ENCODE results near the gene EXOC3L4. TPM values are rescaled to one million over a fixed set of nuclear protein-coding genes. Genes with fewer than 3 reads are reported as not detected.
A peak's percentile ranks its signal among the peaks of the same experiment; 100 is the strongest.
"Not testable (repeated sequence)": the region's sequence is repeated elsewhere in the genome, so short reads cannot be mapped to it uniquely, and the experiment has no call there.

The EXOC3L4 gene
- polyA plus RNA-seq (2013, experiment 1 of 2), result 0.10 TPM
- not detected for polyA plus RNA-seq (2013, experiment 2 of 2)

- no peak within 1 kb of the TSS for H2AK5ac ChIP-seq (ENCODE audit: low read length)
- H3K79me2 ChIP-seq (ENCODE audit: control insufficient read depth, insufficient read depth, low read length), result no peaks in the 10 kb centered on the region
- no peaks in the 10 kb centered on the region for H3K27me3 ChIP-seq (ENCODE audit: insufficient read depth, low read length, poor library complexity)
- H4K8ac ChIP-seq (ENCODE audit: low read depth, low read length), result no peak within 1 kb of the TSS
- peaks cover 2% of the 10 kb centered on the region for H3K4me1 ChIP-seq (ENCODE audit: control insufficient read depth, low read depth, low read length)
- H2BK120ac ChIP-seq (ENCODE audit: low read depth, low read length), result no peak within 1 kb of the TSS
- peak within 1 kb of the TSS; percentile 15 for H3K56ac ChIP-seq (ENCODE audit: low read length)
- no peak within 1 kb of the TSS for H3K4me2 ChIP-seq (ENCODE audit: low read length)
- H3K79me1 ChIP-seq (ENCODE audit: low read length), result no peaks in the 10 kb centered on the region
- no peaks in the 10 kb centered on the region for H3K36me3 ChIP-seq (ENCODE audit: control insufficient read depth, insufficient read depth, low read length)
- no peak within 1 kb of the TSS for H3K4me3 ChIP-seq (ENCODE audit: low read length)
- H2BK15ac ChIP-seq (replicated peaks; ENCODE audit: low read depth), result no peak within 1 kb of the TSS
- DNase-seq, result no peak
- no peak within 1 kb of the TSS for H3K9ac ChIP-seq (ENCODE audit: low read length)
- H3K27ac ChIP-seq (ENCODE audit: low read depth, low read length), result no peak within 1 kb of the TSS
- H3K23ac ChIP-seq (ENCODE audit: low read length), result no peak within 1 kb of the TSS
- no peak within 1 kb of the TSS for H3K4ac ChIP-seq (ENCODE audit: low read depth, low read length)
- no peak within 1 kb of the TSS for H4K5ac ChIP-seq (ENCODE audit: low read length)
- H2BK5ac ChIP-seq (ENCODE audit: low read length), result no peak within 1 kb of the TSS
- no CpG with 5 or more reads among the region's 23 CpGs for WGBS (ENCODE audit: extremely low coverage, insufficient coverage, low lambda C conversion rate)
- no peak within 1 kb of the TSS for H3K18ac ChIP-seq (ENCODE audit: low read length)
Measured at GRCh38 chr14:103094406-103095209, at the start of gene EXOC3L4. Gene EXOC3L4 (plus strand): TSS chr14:103094725. CDS start chr14:103100220, 5,495 bp downstream.

- H3K27me3 ChIP-seq (ENCODE audit: insufficient read depth, low read length, poor library complexity), result no peaks in the 10 kb centered on the region
- H3K79me1 ChIP-seq (ENCODE audit: low read length), result peaks cover 23% of the 10 kb centered on the region
- no peak overlapping the region for H3K56ac ChIP-seq (ENCODE audit: low read length)
- WGBS (ENCODE audit: extremely low coverage, insufficient coverage, low lambda C conversion rate), result no CpG with 5 or more reads among the region's 15 CpGs
- no peak overlapping the region for H3K27ac ChIP-seq (ENCODE audit: low read depth, low read length)
- no peaks in the 10 kb centered on the region for H3K36me3 ChIP-seq (ENCODE audit: control insufficient read depth, insufficient read depth, low read length)
- H3K4me2 ChIP-seq (ENCODE audit: low read length), result no peak overlapping the region
- H3K23ac ChIP-seq (ENCODE audit: low read length), result no peak overlapping the region
- H2BK120ac ChIP-seq (ENCODE audit: low read depth, low read length), result no peak overlapping the region
- no peak overlapping the region for H3K4ac ChIP-seq (ENCODE audit: low read depth, low read length)
- no peak overlapping the region for H2AK5ac ChIP-seq (ENCODE audit: low read length)
- no peak overlapping the region for H2BK5ac ChIP-seq (ENCODE audit: low read length)
- H3K79me2 ChIP-seq (ENCODE audit: control insufficient read depth, insufficient read depth, low read length), result peaks cover 55% of the 10 kb centered on the region
- no peak overlapping the region for H3K9ac ChIP-seq (ENCODE audit: low read length)
- H4K8ac ChIP-seq (ENCODE audit: low read depth, low read length), result no peak overlapping the region
- H2BK15ac ChIP-seq (replicated peaks; ENCODE audit: low read depth), result no peak overlapping the region
- DNase-seq, result no peak
- no peaks in the 10 kb centered on the region for H3K4me1 ChIP-seq (ENCODE audit: control insufficient read depth, low read depth, low read length)
- H4K5ac ChIP-seq (ENCODE audit: low read length), result no peak overlapping the region
- no peak overlapping the region for H3K18ac ChIP-seq (ENCODE audit: low read length)
- no peak overlapping the region for H3K4me3 ChIP-seq (ENCODE audit: low read length)
Measured at GRCh38 chr14:103045371-103045869, 49.1 kb upstream of the EXOC3L4 start.

GRCh38 chr14:103047453-103047852 lies 47.1 kb upstream of the EXOC3L4 start:
- H3K4me2 ChIP-seq (ENCODE audit: low read length); H3K27me3 ChIP-seq (ENCODE audit: insufficient read depth, low read length, poor library complexity); H2BK120ac ChIP-seq (ENCODE audit: low read depth, low read length); H3K4ac ChIP-seq (ENCODE audit: low read depth, low read length); H3K9ac ChIP-seq (ENCODE audit: low read length); H2AK5ac ChIP-seq (ENCODE audit: low read length); H3K23ac ChIP-seq (ENCODE audit: low read length); H2BK5ac ChIP-seq (ENCODE audit: low read length); H3K56ac ChIP-seq (ENCODE audit: low read length); H2BK15ac ChIP-seq (replicated peaks; ENCODE audit: low read depth); H3K4me3 ChIP-seq (ENCODE audit: low read length); DNase-seq; H3K36me3 ChIP-seq (ENCODE audit: control insufficient read depth, insufficient read depth, low read length); H3K4me1 ChIP-seq (ENCODE audit: control insufficient read depth, low read depth, low read length); H4K8ac ChIP-seq (ENCODE audit: low read depth, low read length); H4K5ac ChIP-seq (ENCODE audit: low read length); H3K27ac ChIP-seq (ENCODE audit: low read depth, low read length); H3K18ac ChIP-seq (ENCODE audit: low read length): not testable (repeated sequence)
- WGBS (ENCODE audit: extremely low coverage, insufficient coverage, low lambda C conversion rate), result no CpG with 5 or more reads among the region's 8 CpGs
- Histone ChIP-seq H3K79me1 (ENCODE audit: low read length) (peaks cover 23% of the 10 kb centered on the region), H3K79me2 (ENCODE audit: control insufficient read depth, insufficient read depth, low read length) (peaks cover 56% of the 10 kb centered on the region)

- H3K27me3 ChIP-seq (ENCODE audit: insufficient read depth, low read length, poor library complexity), result no peaks in the 10 kb centered on the region
- no peak for DNase-seq
- peaks cover 64% of the 10 kb centered on the region for H3K79me2 ChIP-seq (ENCODE audit: control insufficient read depth, insufficient read depth, low read length)
- no peak overlapping the region for H3K23ac ChIP-seq (ENCODE audit: low read length)
- no peak overlapping the region for H3K18ac ChIP-seq (ENCODE audit: low read length)
- H3K4me3 ChIP-seq (ENCODE audit: low read length), result no peak overlapping the region
- no peak overlapping the region for H3K56ac ChIP-seq (ENCODE audit: low read length)
- no peak overlapping the region for H4K8ac ChIP-seq (ENCODE audit: low read depth, low read length)
- H3K4ac ChIP-seq (ENCODE audit: low read depth, low read length), result no peak overlapping the region
- no peak overlapping the region for H3K9ac ChIP-seq (ENCODE audit: low read length)
- H3K4me1 ChIP-seq (ENCODE audit: control insufficient read depth, low read depth, low read length), result peaks cover 4% of the 10 kb centered on the region
- WGBS (ENCODE audit: extremely low coverage, insufficient coverage, low lambda C conversion rate), result 100% methylated on average over 1 of the region's 5 CpGs
- H3K36me3 ChIP-seq (ENCODE audit: control insufficient read depth, insufficient read depth, low read length), result no peaks in the 10 kb centered on the region
- H4K5ac ChIP-seq (ENCODE audit: low read length), result no peak overlapping the region
- no peak overlapping the region for H3K27ac ChIP-seq (ENCODE audit: low read depth, low read length)
- peaks cover 23% of the 10 kb centered on the region for H3K79me1 ChIP-seq (ENCODE audit: low read length)
- no peak overlapping the region for H2AK5ac ChIP-seq (ENCODE audit: low read length)
- no peak overlapping the region for H2BK15ac ChIP-seq (replicated peaks; ENCODE audit: low read depth)
- H3K4me2 ChIP-seq (ENCODE audit: low read length), result no peak overlapping the region
- H2BK120ac ChIP-seq (ENCODE audit: low read depth, low read length), result no peak overlapping the region
- H2BK5ac ChIP-seq (ENCODE audit: low read length), result no peak overlapping the region
Measured at GRCh38 chr14:103050935-103051334, 43.6 kb upstream of the EXOC3L4 start.

GRCh38 chr14:103052407-103052806 lies 42.1 kb upstream of the EXOC3L4 start:
- H3K56ac ChIP-seq (ENCODE audit: low read length), result no peak overlapping the region
- H2BK120ac ChIP-seq (ENCODE audit: low read depth, low read length), result no peak overlapping the region
- H3K4me1 ChIP-seq (ENCODE audit: control insufficient read depth, low read depth, low read length), result peaks cover 5% of the 10 kb centered on the region
- no peak overlapping the region for H3K4me2 ChIP-seq (ENCODE audit: low read length)
- H2BK15ac ChIP-seq (replicated peaks; ENCODE audit: low read depth), result no peak overlapping the region
- no peaks in the 10 kb centered on the region for H3K27me3 ChIP-seq (ENCODE audit: insufficient read depth, low read length, poor library complexity)
- no peak overlapping the region for H4K5ac ChIP-seq (ENCODE audit: low read length)
- H4K8ac ChIP-seq (ENCODE audit: low read depth, low read length), result no peak overlapping the region
- no peak overlapping the region for H2AK5ac ChIP-seq (ENCODE audit: low read length)
- H2BK5ac ChIP-seq (ENCODE audit: low read length), result no peak overlapping the region
- H3K79me1 ChIP-seq (ENCODE audit: low read length), result peaks cover 22% of the 10 kb centered on the region
- no peak overlapping the region for H3K4ac ChIP-seq (ENCODE audit: low read depth, low read length)
- no peak overlapping the region for H3K23ac ChIP-seq (ENCODE audit: low read length)
- H3K36me3 ChIP-seq (ENCODE audit: control insufficient read depth, insufficient read depth, low read length), result no peaks in the 10 kb centered on the region
- no peak overlapping the region for H3K4me3 ChIP-seq (ENCODE audit: low read length)
- H3K18ac ChIP-seq (ENCODE audit: low read length), result no peak overlapping the region
- H3K27ac ChIP-seq (ENCODE audit: low read depth, low read length), result no peak overlapping the region
- peaks cover 63% of the 10 kb centered on the region for H3K79me2 ChIP-seq (ENCODE audit: control insufficient read depth, insufficient read depth, low read length)
- DNase-seq, result no peak
- WGBS (ENCODE audit: extremely low coverage, insufficient coverage, low lambda C conversion rate), result no CpG with 5 or more reads among the region's 10 CpGs
- no peak overlapping the region for H3K9ac ChIP-seq (ENCODE audit: low read length)
